SK-N-SH (cell line): ENCODE results near the gene NIPA2. TPM values are rescaled to one million over a fixed set of nuclear protein-coding genes. Genes with fewer than 3 reads are reported as not detected.

ENCODE experiments used
- CTCF ChIA-PET: fragments of 300-600, 350-600 bp; formaldehyde crosslinking; extraction: SDS; loops from one replicate; lab custom pipeline; 2021; lab: Yijun Ruan, JAX
- POLR2A ChIA-PET: fragments of 350-600 bp; sonication (Branson Sonifier 250); formaldehyde crosslinking; extraction: SDS; loops from one replicate; lab custom pipeline; 2020; ENCODE audit warnings: antibody characterized with exemption, inconsistent platforms; lab: Yijun Ruan, JAX
- DNase-seq: peaks from one replicate; pipeline ENCODE4 v3.0.0; 2012
- H2AFZ ChIP-seq: fragments of 200-600 bp; sonication (generic); 2 replicates; pipeline ENCODE4 v1.8.1; 2016; ENCODE audit warnings: antibody characterized with exemption, mild to moderate bottlenecking, low read depth
- H3F3A ChIP-seq: fragments of 200-600 bp; sonication (generic); replicated peaks from 2 replicates; pipeline ENCODE3; 2016; ENCODE audit warnings: antibody characterized with exemption, mild to moderate bottlenecking; ENCODE audit not compliant: insufficient read depth
- H3K27ac ChIP-seq, 2 experiments: fragments of 200-500 bp in 1 of 2; fragments of 200-600 bp in 1 of 2; sonication (Bioruptor generic) in 1 of 2; sonication (generic), shearing (Covaris generic) in 1 of 2; 2 replicates each; pipeline versions ENCODE4 v1.5.1 to v1.6.1; 2014 to 2016; ENCODE audit warnings: low read depth in 2 of 2, inconsistent platforms in 1 of 2, low read length in 1 of 2, mild to moderate bottlenecking in 1 of 2, mixed read lengths in 1 of 2
- H3K27me3 ChIP-seq: fragments of 200-600 bp; sonication (generic), shearing (Covaris generic); 2 replicates; pipeline ENCODE4 v1.6.1; 2016; ENCODE audit warnings: mixed run types; ENCODE audit not compliant: insufficient read depth
- H3K36me3 ChIP-seq, 2 experiments: fragments of 200-500 bp in 1 of 2; fragments of 200-600 bp in 1 of 2; sonication (Bioruptor generic) in 1 of 2; sonication (generic) in 1 of 2; replicated peaks in 1 of 2; 2 replicates each; pipeline versions ENCODE3 to v1.5.1; 2014 to 2016; ENCODE audit warnings: low read length in 1 of 2, mild to moderate bottlenecking in 1 of 2; ENCODE audit not compliant: insufficient read depth in 2 of 2, control insufficient read depth in 1 of 2
- H3K4me1 ChIP-seq, 2 experiments: fragments of 200-500 bp in 1 of 2; fragments of 200-600 bp in 1 of 2; sonication (Bioruptor generic) in 1 of 2; sonication (generic), shearing (Covaris generic) in 1 of 2; 2 replicates each; pipeline versions ENCODE4 v1.5.1 to v1.6.1; 2014 to 2016; ENCODE audit warnings: low read depth in 1 of 2, low read length in 1 of 2, mixed run types in 1 of 2; ENCODE audit not compliant: insufficient read depth in 2 of 2, control insufficient read depth in 1 of 2
- H3K4me2 ChIP-seq: fragments of 200-600 bp; sonication (generic), shearing (Covaris generic); 2 replicates; pipeline ENCODE4 v1.6.1; 2017; ENCODE audit warnings: mixed run types
- H3K4me3 ChIP-seq, 2 experiments: fragments of 200-500 bp in 1 of 2; fragments of 200-600 bp in 1 of 2; sonication (Bioruptor generic) in 1 of 2; sonication (generic), shearing (Covaris generic) in 1 of 2; 2 replicates each; pipeline versions ENCODE4 v1.5.1 to v1.8.1; 2014 to 2016; ENCODE audit warnings: low read depth in 2 of 2, inconsistent platforms in 1 of 2, low read length in 1 of 2, mild to moderate bottlenecking in 1 of 2, mixed read lengths in 1 of 2, moderate library complexity in 1 of 2
- H3K79me2 ChIP-seq: fragments of 200-600 bp; sonication (generic); 2 replicates; pipeline ENCODE4 v1.8.1; 2017; ENCODE audit warnings: mild to moderate bottlenecking; ENCODE audit not compliant: insufficient read depth
- H3K9ac ChIP-seq: fragments of 200-600 bp; sonication (generic); 2 replicates; pipeline ENCODE4 v1.6.1; 2017; ENCODE audit warnings: mixed run types
- H3K9me2 ChIP-seq: fragments of 200-600 bp; sonication (generic); 2 replicates; pipeline ENCODE4 v1.6.1; 2017; ENCODE audit warnings: mixed run types
- H3K9me3 ChIP-seq: fragments of 200-600 bp; sonication (generic); 2 replicates; pipeline ENCODE4 v1.6.1; 2017; ENCODE audit warnings: mixed run types, mild to moderate bottlenecking, moderate library complexity
- H4K20me1 ChIP-seq: fragments of 200-600 bp; sonication (generic); 2 replicates; pipeline ENCODE4 v1.6.1; 2017; ENCODE audit warnings: mild to moderate bottlenecking, mixed run types; ENCODE audit not compliant: insufficient read depth
- CHD2 ChIP-seq: fragments of 150-350 bp; IDR thresholded peaks from 2 replicates; pipeline ENCODE4 v1.6.1; 2018; ENCODE audit warnings: low read length; ENCODE audit not compliant: partially characterized antibody
- ELF1 ChIP-seq: IDR thresholded peaks from 2 replicates; pipeline ENCODE4 v1.4.0; 2012
- EP300 ChIP-seq, 2 experiments: IDR thresholded peaks; 2 replicates each; pipeline versions ENCODE4 v1.4.0 to v1.6.1; 2012; ENCODE audit warnings: borderline replicate concordance in 1 of 2, low read depth in 1 of 2, low read length in 1 of 2
- EZH2phosphoT487 ChIP-seq: fragments of 200-600 bp; sonication (generic); IDR thresholded peaks from 2 replicates; pipeline ENCODE4 v1.6.1; 2017; ENCODE audit warnings: low read depth, mixed run types, mild to moderate bottlenecking, antibody characterized with exemption, moderate library complexity, borderline replicate concordance
- FOSL2 ChIP-seq: IDR thresholded peaks from 2 replicates; pipeline ENCODE4 v1.4.0; 2012; ENCODE audit warnings: low read depth, mild to moderate bottlenecking, moderate library complexity, borderline replicate concordance
- FOXM1 ChIP-seq: IDR thresholded peaks from 2 replicates; pipeline ENCODE4 v1.4.0; 2012; ENCODE audit warnings: low read depth, mild to moderate bottlenecking
- GATA2 ChIP-seq: sonication (generic); formaldehyde crosslinking; IDR thresholded peaks from 2 replicates; pipeline ENCODE4 v1.5.0; 2020; ENCODE audit warnings: mild to moderate bottlenecking, missing genetic modification reagents
- MEF2A ChIP-seq: IDR thresholded peaks from 2 replicates; pipeline ENCODE4 v1.4.0; 2012; ENCODE audit warnings: low read depth, borderline replicate concordance
- MXI1 ChIP-seq: IDR thresholded peaks from 2 replicates; pipeline ENCODE4 v1.6.1; 2012; ENCODE audit warnings: mild to moderate bottlenecking, low read depth, low read length, improper control_type of control experiment
- NRF1 ChIP-seq: IDR thresholded peaks from 2 replicates; pipeline ENCODE4 v1.6.1; 2012; ENCODE audit warnings: low read depth, mild to moderate bottlenecking, low read length
- RAD21 ChIP-seq: IDR thresholded peaks from 2 replicates; pipeline ENCODE4 v1.6.1; 2012; ENCODE audit warnings: mild to moderate bottlenecking, low read length
- RFX5 ChIP-seq: IDR thresholded peaks from 2 replicates; pipeline ENCODE4 v1.6.1; 2012; ENCODE audit warnings: mild to moderate bottlenecking, improper control_type of control experiment, low read length
- TAF1 ChIP-seq: IDR thresholded peaks from 2 replicates; pipeline ENCODE4 v1.6.1; 2012; ENCODE audit warnings: low read depth, mild to moderate bottlenecking, low read length, moderate library complexity, borderline replicate concordance
- TCF12 ChIP-seq: IDR thresholded peaks from 2 replicates; pipeline ENCODE4 v1.4.0; 2012
- YY1 ChIP-seq: IDR thresholded peaks from 2 replicates; pipeline ENCODE4 v1.4.0; 2012; ENCODE audit warnings: low read depth, mild to moderate bottlenecking
- WGBS: methylation state at CpG from one replicate; pipeline ENCODE4 v1.1.6; 2017; ENCODE audit warnings: low lambda C conversion rate; 5-methylcytosine and 5-hydroxymethylcytosine counted together
- polyA plus RNA-seq, 3 experiments: library from polyadenylated mRNA; depleted of rRNA; stranded (reverse); fragments of >200 nt; gene quantifications; 2 replicates each; pipeline ENCODE4 v1.2.3, GENCODE V29; 2012
- TF ChIP-seq, protein P1 (sequence below): fragments of 150-350 bp; IDR thresholded peaks from 2 replicates; pipeline ENCODE4 v1.6.1; 2017; ENCODE audit warnings: antibody characterized with exemption, low read length, low read depth, borderline replicate concordance
- TF ChIP-seq, protein P2 (sequence below): IDR thresholded peaks from 2 replicates; pipeline ENCODE4; 2012
- TF ChIP-seq, protein P3 (sequence below): fragments of 150-350 bp; IDR thresholded peaks from 2 replicates; pipeline ENCODE4 v1.6.1; 2016; ENCODE audit warnings: mild to moderate bottlenecking, low read depth, low read length
- TF ChIP-seq, protein P4 (sequence below): IDR thresholded peaks from 2 replicates; pipeline ENCODE4 v1.4.0; 2012; ENCODE audit warnings: low read depth, borderline replicate concordance
- TF ChIP-seq, protein P5 (sequence below): IDR thresholded peaks from 2 replicates; pipeline ENCODE4 v1.4.0; 2012; ENCODE audit warnings: low read depth, borderline replicate concordance

NIPA2 gene
- polyA plus RNA-seq, 1 of the 3 experiments (the other 2 are of a cell fraction) = 32.0 TPM

DNA sequence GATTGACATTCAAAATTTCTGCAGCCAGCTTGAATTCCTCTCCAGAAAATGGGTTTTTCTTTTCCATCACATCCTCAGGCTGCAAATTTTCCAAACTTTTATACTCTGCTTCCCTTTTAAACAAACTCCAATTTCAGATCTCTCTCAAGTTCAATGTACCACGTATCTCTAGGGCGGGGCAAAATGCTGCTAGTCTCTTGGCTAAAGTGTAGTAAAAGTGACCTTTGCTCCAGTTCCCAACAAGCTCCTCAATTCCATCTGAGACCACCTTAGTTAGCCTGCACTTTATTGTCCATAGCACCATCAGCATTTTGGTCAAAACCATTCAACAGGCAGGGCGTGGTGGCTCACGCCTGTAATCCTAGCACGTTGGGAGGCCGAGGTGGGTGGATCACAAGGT lies 46.7 kb downstream of the NIPA2 start:
- H3K9ac ChIP-seq = no peak overlapping the region
- no peaks in the 10 kb centered on the region for H3K9me2 ChIP-seq
- ChIA-PET POLR2A (no interaction called here), CTCF (no interaction called here)
- no peak overlapping the region for H3K4me2 ChIP-seq
- H3K36me3 ChIP-seq = peaks cover 21 to 26% of the 10 kb centered on the region in 2 experiments
- peaks cover 19% of the 10 kb centered on the region for H3F3A ChIP-seq
- no peaks in the 10 kb centered on the region for H3K9me3 ChIP-seq
- no peaks in the 10 kb centered on the region for H3K27me3 ChIP-seq
- 98% methylated on average over 6 of the region's 6 CpGs for WGBS
- H3K27ac ChIP-seq = no peak overlapping the region
- peaks cover 4% of the 10 kb centered on the region; the same call in 1 of the 2 replicates for H3K79me2 ChIP-seq
- peaks cover 12% of the 10 kb centered on the region for H4K20me1 ChIP-seq
- peaks cover 0 to 8% of the 10 kb centered on the region in 2 experiments; a peak in 1 of 4 replicates for H3K4me1 ChIP-seq
- no peak overlapping the region for H3K4me3 ChIP-seq
- TF ChIP-seq FOXM1 = no peak
- TF ChIP-seq, protein P1, sequence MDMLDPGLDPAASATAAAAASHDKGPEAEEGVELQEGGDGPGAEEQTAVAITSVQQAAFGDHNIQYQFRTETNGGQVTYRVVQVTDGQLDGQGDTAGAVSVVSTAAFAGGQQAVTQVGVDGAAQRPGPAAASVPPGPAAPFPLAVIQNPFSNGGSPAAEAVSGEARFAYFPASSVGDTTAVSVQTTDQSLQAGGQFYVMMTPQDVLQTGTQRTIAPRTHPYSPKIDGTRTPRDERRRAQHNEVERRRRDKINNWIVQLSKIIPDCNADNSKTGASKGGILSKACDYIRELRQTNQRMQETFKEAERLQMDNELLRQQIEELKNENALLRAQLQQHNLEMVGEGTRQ = no peak
- TF ChIP-seq YY1 = no peak
- no peak for TF ChIP-seq ELF1
- TF ChIP-seq EP300 (IDR thresholded peaks at IDR 0.05; ENCODE audit: borderline replicate concordance in 1 of 2, low read depth in 1 of 2, low read length in 1 of 2) = no peak
- TF ChIP-seq, protein P2, sequence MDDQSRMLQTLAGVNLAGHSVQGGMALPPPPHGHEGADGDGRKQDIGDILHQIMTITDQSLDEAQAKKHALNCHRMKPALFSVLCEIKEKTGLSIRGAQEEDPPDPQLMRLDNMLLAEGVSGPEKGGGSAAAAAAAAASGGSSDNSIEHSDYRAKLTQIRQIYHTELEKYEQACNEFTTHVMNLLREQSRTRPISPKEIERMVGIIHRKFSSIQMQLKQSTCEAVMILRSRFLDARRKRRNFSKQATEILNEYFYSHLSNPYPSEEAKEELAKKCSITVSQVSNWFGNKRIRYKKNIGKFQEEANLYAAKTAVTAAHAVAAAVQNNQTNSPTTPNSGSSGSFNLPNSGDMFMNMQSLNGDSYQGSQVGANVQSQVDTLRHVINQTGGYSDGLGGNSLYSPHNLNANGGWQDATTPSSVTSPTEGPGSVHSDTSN = no peak
- TF ChIP-seq, protein P3, sequence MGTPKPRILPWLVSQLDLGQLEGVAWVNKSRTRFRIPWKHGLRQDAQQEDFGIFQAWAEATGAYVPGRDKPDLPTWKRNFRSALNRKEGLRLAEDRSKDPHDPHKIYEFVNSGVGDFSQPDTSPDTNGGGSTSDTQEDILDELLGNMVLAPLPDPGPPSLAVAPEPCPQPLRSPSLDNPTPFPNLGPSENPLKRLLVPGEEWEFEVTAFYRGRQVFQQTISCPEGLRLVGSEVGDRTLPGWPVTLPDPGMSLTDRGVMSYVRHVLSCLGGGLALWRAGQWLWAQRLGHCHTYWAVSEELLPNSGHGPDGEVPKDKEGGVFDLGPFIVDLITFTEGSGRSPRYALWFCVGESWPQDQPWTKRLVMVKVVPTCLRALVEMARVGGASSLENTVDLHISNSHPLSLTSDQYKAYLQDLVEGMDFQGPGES = no peak
- TF ChIP-seq, protein P4, sequence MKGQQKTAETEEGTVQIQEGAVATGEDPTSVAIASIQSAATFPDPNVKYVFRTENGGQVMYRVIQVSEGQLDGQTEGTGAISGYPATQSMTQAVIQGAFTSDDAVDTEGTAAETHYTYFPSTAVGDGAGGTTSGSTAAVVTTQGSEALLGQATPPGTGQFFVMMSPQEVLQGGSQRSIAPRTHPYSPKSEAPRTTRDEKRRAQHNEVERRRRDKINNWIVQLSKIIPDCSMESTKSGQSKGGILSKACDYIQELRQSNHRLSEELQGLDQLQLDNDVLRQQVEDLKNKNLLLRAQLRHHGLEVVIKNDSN = no peak
- TF ChIP-seq TAF1 = no peak
- TF ChIP-seq NRF1 = no peak
- no peak for TF ChIP-seq RAD21
- TF ChIP-seq MEF2A = no peak
- TF ChIP-seq RFX5 = no peak
- TF ChIP-seq, protein P5, sequence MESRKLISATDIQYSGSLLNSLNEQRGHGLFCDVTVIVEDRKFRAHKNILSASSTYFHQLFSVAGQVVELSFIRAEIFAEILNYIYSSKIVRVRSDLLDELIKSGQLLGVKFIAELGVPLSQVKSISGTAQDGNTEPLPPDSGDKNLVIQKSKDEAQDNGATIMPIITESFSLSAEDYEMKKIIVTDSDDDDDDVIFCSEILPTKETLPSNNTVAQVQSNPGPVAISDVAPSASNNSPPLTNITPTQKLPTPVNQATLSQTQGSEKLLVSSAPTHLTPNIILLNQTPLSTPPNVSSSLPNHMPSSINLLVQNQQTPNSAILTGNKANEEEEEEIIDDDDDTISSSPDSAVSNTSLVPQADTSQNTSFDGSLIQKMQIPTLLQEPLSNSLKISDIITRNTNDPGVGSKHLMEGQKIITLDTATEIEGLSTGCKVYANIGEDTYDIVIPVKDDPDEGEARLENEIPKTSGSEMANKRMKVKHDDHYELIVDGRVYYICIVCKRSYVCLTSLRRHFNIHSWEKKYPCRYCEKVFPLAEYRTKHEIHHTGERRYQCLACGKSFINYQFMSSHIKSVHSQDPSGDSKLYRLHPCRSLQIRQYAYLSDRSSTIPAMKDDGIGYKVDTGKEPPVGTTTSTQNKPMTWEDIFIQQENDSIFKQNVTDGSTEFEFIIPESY = no peak
- TF ChIP-seq FOSL2 = no peak
- TF ChIP-seq MXI1 = no peak
- TF ChIP-seq TCF12 = no peak
- TF ChIP-seq CHD2 = no peak
- TF ChIP-seq GATA2 = no peak
- TF ChIP-seq EZH2phosphoT487 = no peak
- TF ChIP-seq, all 33 proteins: peak for 0
- no peak for DNase-seq
- no peak overlapping the region for H2AFZ ChIP-seq
